ENCODE results near the gene R3HDM1.

Gene R3HDM1

GRCh38 chr2:135633582-135633981 lies 102.3 kb downstream of the R3HDM1 start:
- Histone ChIP-seq H3K9me3 (no peaks in the 10 kb centered on the region), H3K4me3 (no peak overlapping the region), H3K27me3 (no peaks in the 10 kb centered on the region), H3K27ac (no peak overlapping the region), H3K4me1 (no peaks in the 10 kb centered on the region), H3K36me3 (peaks cover 2 to 39% (median 26%) of the 10 kb centered on the region in 3 donors)
- no peak for TF ChIP-seq CTCF (IDR thresholded peaks at IDR 0.05)
- intact Hi-C loops (cut with DNase I; ENCODE audit: low total_unique reads), result no loop called here
- no peak for DNase-seq

GRCh38 chr2:135635212-135635835 lies 104.0 kb downstream of the R3HDM1 start:
- intact Hi-C loops (cut with DNase I; ENCODE audit: low total_unique reads), result no loop called here
- DNase-seq, result no peak
- TF ChIP-seq CTCF (IDR thresholded peaks at IDR 0.05), result no peak
- peaks cover 12 to 50% (median 37%) of the 10 kb centered on the region in 3 donors for H3K36me3 ChIP-seq
- H3K27me3 ChIP-seq, result no peaks in the 10 kb centered on the region
- no peaks in the 10 kb centered on the region for H3K4me1 ChIP-seq
- no peak overlapping the region for H3K27ac ChIP-seq
- H3K9me3 ChIP-seq, result no peaks in the 10 kb centered on the region
- H3K4me3 ChIP-seq, result no peak overlapping the region

DNA sequence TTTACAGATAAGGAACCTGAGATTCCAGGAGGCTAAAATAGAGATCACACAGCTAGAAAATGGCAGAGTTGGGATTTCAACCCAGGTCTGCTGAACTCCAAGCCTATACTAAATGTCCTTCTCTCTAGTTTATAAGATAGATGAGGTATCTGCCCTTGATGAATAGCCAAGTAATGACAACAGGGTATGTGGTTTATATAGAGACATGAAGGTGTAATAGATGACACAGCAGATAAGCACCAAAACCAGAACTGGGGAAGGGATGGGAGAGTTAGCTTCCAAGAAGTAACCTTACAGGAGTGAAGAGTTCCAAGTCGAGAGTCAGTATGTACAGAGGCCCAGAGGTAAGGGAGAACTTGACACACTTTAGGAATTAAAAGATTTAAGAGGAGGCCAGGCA lies 105.7 kb downstream of the R3HDM1 start:
- intact Hi-C loops (cut with DNase I; ENCODE audit: low total_unique reads), result no loop called here
- Histone ChIP-seq H3K4me1 (no peaks in the 10 kb centered on the region), H3K36me3 (peaks cover 12 to 58% (median 34%) of the 10 kb centered on the region in 3 donors), H3K9me3 (no peaks in the 10 kb centered on the region), H3K4me3 (no peak overlapping the region), H3K27ac (no peak overlapping the region), H3K27me3 (no peaks in the 10 kb centered on the region)
- no peak for TF ChIP-seq CTCF (IDR thresholded peaks at IDR 0.05)
- DNase-seq, result no peak

DNA sequence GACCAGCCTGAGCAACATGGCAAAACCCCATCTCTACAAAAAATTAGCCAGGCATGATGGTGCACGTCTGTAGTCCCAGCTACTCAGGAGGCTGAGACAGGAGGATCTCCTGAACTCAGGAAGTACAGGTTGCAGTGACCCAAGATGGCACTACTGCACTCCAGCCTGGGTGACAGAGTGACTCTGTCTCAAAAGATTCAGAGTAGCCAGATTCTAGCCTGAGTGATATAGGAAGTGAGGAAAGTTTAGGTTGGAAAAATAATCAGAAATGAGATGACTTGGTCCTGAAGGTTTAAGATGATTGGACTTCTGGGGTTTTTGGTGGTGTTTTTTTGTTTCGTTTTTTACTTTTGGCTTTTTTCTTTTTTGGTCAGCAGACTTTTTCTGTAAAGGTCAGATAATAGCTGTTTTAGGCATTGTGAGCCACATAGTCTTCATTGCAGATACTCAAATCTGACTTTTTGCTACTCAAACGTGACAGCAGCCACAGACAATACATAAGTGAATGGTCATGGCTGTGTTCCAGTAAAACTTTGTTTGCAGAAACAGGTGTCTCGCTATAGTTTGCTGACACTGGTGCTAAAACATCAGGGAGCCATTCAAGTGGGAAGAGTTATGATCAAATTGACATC lies 106.3 kb downstream of the R3HDM1 start:
- Histone ChIP-seq H3K36me3 (peaks cover 12 to 52% (median 31%) of the 10 kb centered on the region in 3 donors), H3K9me3 (no peaks in the 10 kb centered on the region), H3K27ac (no peak overlapping the region), H3K4me1 (no peaks in the 10 kb centered on the region), H3K27me3 (no peaks in the 10 kb centered on the region), H3K4me3 (no peak overlapping the region)
- DNase-seq, result no peak
- intact Hi-C loops (cut with DNase I; ENCODE audit: low total_unique reads), result no loop called here
- no peak for TF ChIP-seq CTCF (IDR thresholded peaks at IDR 0.05)

DNA sequence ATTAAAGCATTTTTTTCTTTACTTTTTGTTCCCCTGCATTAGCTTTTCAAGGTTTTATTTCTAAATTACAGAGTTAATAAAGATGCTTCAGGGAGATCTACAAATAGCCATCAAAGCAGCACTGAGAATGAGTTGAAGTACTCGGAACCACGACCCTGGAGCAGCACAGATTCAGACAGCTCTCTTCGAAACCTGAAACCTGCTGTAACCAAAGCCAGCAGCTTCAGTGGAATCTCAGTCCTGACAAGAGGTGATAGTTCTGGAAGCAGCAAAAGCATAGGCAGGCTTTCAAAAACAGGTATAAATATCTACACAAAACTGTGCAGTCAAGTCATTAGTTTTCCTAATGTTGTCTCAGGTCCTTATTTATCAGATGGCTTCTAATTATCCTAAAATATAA lies 107.5 kb downstream of the R3HDM1 start:
- no peak overlapping the region for H3K4me3 ChIP-seq
- no peak for DNase-seq
- H3K27me3 ChIP-seq, result no peaks in the 10 kb centered on the region
- no peaks in the 10 kb centered on the region for H3K9me3 ChIP-seq
- peaks cover 12 to 56% (median 31%) of the 10 kb centered on the region in 3 donors for H3K36me3 ChIP-seq
- no peaks in the 10 kb centered on the region for H3K4me1 ChIP-seq
- no peak overlapping the region for H3K27ac ChIP-seq
- intact Hi-C loops (cut with DNase I; ENCODE audit: low total_unique reads), result no loop called here
- no peak for TF ChIP-seq CTCF (IDR thresholded peaks at IDR 0.05)

All from tibial artery (tissue), 4 donors.